Liver (tissue), 9 donors: ENCODE results near the gene CACNA1I. TPM values are rescaled to one million over a fixed set of nuclear protein-coding genes. Genes with fewer than 3 reads are reported as not detected.

Experiments
- DNase-seq: peaks from one replicate; pipeline ENCODE4 v3.0.0-alpha.2; 2017; ENCODE audit warnings: low spot score
- H3K27ac ChIP-seq, 2 donors: one replicate each; pipeline ENCODE4 v1.7.0; 2013; ENCODE audit warnings: inconsistent platforms in 2 of 2, low read length in 2 of 2, control low read depth in 1 of 2, low read depth in 1 of 2, mild to moderate bottlenecking in 1 of 2
- H3K27me3 ChIP-seq, 4 donors: one replicate each; pipeline versions ENCODE4 v1.6.1 to v1.7.0; 2013; ENCODE audit warnings: low read length in 3 of 4, inconsistent platforms in 1 of 4, mild to moderate bottlenecking in 1 of 4, moderate library complexity in 1 of 4; ENCODE audit not compliant: control insufficient read depth in 4 of 4, insufficient read depth in 4 of 4
- H3K36me3 ChIP-seq, 4 donors: one replicate each; pipeline versions ENCODE4 v1.6.1 to v1.7.0; 2013; ENCODE audit warnings: low read length in 3 of 4, mild to moderate bottlenecking in 3 of 4, low read depth in 1 of 4, moderate library complexity in 1 of 4; ENCODE audit not compliant: control insufficient read depth in 4 of 4, insufficient read depth in 3 of 4
- H3K4me1 ChIP-seq, 4 donors: one replicate each; pipeline versions ENCODE4 v1.6.1 to v1.7.0; 2013; ENCODE audit warnings: low read length in 3 of 4, mild to moderate bottlenecking in 3 of 4, moderate library complexity in 1 of 4; ENCODE audit not compliant: control insufficient read depth in 4 of 4, insufficient read depth in 4 of 4
- H3K4me3 ChIP-seq, 3 donors: one replicate each; pipeline versions ENCODE4 v1.6.1 to v1.7.0; 2013; ENCODE audit warnings: low read length in 3 of 3, control low read depth in 1 of 3, low read depth in 1 of 3, mild to moderate bottlenecking in 1 of 3
- H3K9ac ChIP-seq, 2 donors: one replicate each; pipeline ENCODE4 v1.7.0; 2013; ENCODE audit warnings: low read length in 2 of 2, mild to moderate bottlenecking in 2 of 2, moderate library complexity in 2 of 2, control low read depth in 1 of 2, low read depth in 1 of 2
- H3K9me3 ChIP-seq, 4 donors: one replicate each; pipeline versions ENCODE4 v1.6.1 to v1.7.0; 2013; ENCODE audit warnings: low read length in 3 of 4; ENCODE audit not compliant: control insufficient read depth in 4 of 4
- EGR1 ChIP-seq, 2 donors: IDR thresholded peaks; 2 replicates each; pipeline ENCODE4 v1.6.1; 2016 to 2018; ENCODE audit warnings: antibody characterized with exemption in 2 of 2, low read depth in 2 of 2
- FOXA1 ChIP-seq: IDR thresholded peaks from 2 replicates; pipeline ENCODE4 v1.6.1; 2016; ENCODE audit warnings: antibody characterized with exemption
- FOXA2 ChIP-seq: IDR thresholded peaks from 2 replicates; pipeline ENCODE4 v1.6.1; 2016; ENCODE audit warnings: antibody characterized with exemption
- GABPA ChIP-seq, 2 donors: IDR thresholded peaks in 1 of 2; conservative IDR thresholded peaks in 1 of 2; 2 replicates each; pipeline ENCODE4 v1.6.1; 2016; ENCODE audit warnings: antibody characterized with exemption in 2 of 2, mild to moderate bottlenecking in 1 of 2, moderate library complexity in 1 of 2
- HNF4A ChIP-seq, 2 donors: conservative IDR thresholded peaks; 2 replicates each; pipeline ENCODE4 v1.6.1; 2016; ENCODE audit warnings: antibody characterized with exemption in 2 of 2, mild to moderate bottlenecking in 2 of 2
- HNF4G ChIP-seq: IDR thresholded peaks from 2 replicates; pipeline ENCODE4 v1.6.1; 2016; ENCODE audit warnings: antibody characterized with exemption
- JUND ChIP-seq, 2 donors: IDR thresholded peaks; 2 replicates each; pipeline ENCODE4 v1.6.1; 2016; ENCODE audit warnings: antibody characterized with exemption in 2 of 2
- NR2F2 ChIP-seq: IDR thresholded peaks from 2 replicates; pipeline ENCODE4 v1.6.1; 2016; ENCODE audit warnings: antibody characterized with exemption
- RAD21 ChIP-seq, 2 donors: IDR thresholded peaks; 2 replicates each; pipeline ENCODE4 v1.6.1; 2016; ENCODE audit warnings: antibody characterized with exemption in 2 of 2, mild to moderate bottlenecking in 2 of 2
- REST ChIP-seq: IDR thresholded peaks from 2 replicates; pipeline ENCODE4 v1.6.1; 2016; ENCODE audit warnings: antibody characterized with exemption, mild to moderate bottlenecking
- RXRA ChIP-seq, 2 donors: IDR thresholded peaks; 2 replicates each; pipeline ENCODE4 v1.6.1; 2017 to 2018; ENCODE audit warnings: antibody characterized with exemption in 2 of 2, mild to moderate bottlenecking in 1 of 2
- SP1 ChIP-seq: IDR thresholded peaks from 2 replicates; pipeline ENCODE4 v1.6.1; 2018; ENCODE audit warnings: antibody characterized with exemption, mild to moderate bottlenecking
- TAF1 ChIP-seq: conservative IDR thresholded peaks from 2 replicates; pipeline ENCODE4 v1.6.1; 2016; ENCODE audit warnings: antibody characterized with exemption, mild to moderate bottlenecking
- YY1 ChIP-seq: IDR thresholded peaks from 2 replicates; pipeline ENCODE4 v1.6.1; 2016; ENCODE audit warnings: antibody characterized with exemption, mild to moderate bottlenecking
- WGBS: extraction: QIAGEN DNeasy Blood & Tissue Kit; methylation state at CpG from one replicate; pipeline ENCODE4 v1.1.7; 2013; 5-methylcytosine and 5-hydroxymethylcytosine counted together
- polyA plus RNA-seq, 2 donors: library from polyadenylated mRNA; stranded (reverse) in 1 of 2; unstranded in 1 of 2; fragments of 200-250 nt in 1 of 2; fragments of >200 nt in 1 of 2; fragmentation: Nextera tagmentation in 1 of 2; extraction: Ambion mirVana in 1 of 2; gene quantifications; one replicate each; pipeline versions ENCODE4 v1.2.1 to v1.2.3, GENCODE V29; 2013 to 2015
- total RNA-seq, 2 donors: library from RNA; depleted of rRNA; stranded (reverse); fragments of >200 nt; gene quantifications; one replicate each; pipeline ENCODE4 v1.2.3, GENCODE V29; 2014
- TF ChIP-seq, protein P1 (sequence below): IDR thresholded peaks from 2 replicates; pipeline ENCODE4 v1.6.1; 2016; ENCODE audit warnings: antibody characterized with exemption
- TF ChIP-seq, protein P2 (sequence below): IDR thresholded peaks from 2 replicates; pipeline ENCODE4 v1.6.1; 2016; ENCODE audit warnings: antibody characterized with exemption
- TF ChIP-seq, protein P3 (sequence below): IDR thresholded peaks from 2 replicates; pipeline ENCODE4 v1.6.1; 2016; ENCODE audit warnings: antibody characterized with exemption
- TF ChIP-seq, protein P4 (sequence below): fragments of 150-350 bp; IDR thresholded peaks from 2 replicates; pipeline ENCODE4 v1.5.1; 2017; ENCODE audit warnings: improper control_type of control experiment, low read depth, low read length; ENCODE audit not compliant: missing input control
- donor health status: healthy.
- donor health status: healthy.
- donor health status: healthy.
- donor health status: healthy.
- donor health status: healthy.

Gene CACNA1I
- total and polyA plus RNA-seq, 4 donors = under 0.01 to 0.14 (median 0.01) TPM; not detected in 1

DNA sequence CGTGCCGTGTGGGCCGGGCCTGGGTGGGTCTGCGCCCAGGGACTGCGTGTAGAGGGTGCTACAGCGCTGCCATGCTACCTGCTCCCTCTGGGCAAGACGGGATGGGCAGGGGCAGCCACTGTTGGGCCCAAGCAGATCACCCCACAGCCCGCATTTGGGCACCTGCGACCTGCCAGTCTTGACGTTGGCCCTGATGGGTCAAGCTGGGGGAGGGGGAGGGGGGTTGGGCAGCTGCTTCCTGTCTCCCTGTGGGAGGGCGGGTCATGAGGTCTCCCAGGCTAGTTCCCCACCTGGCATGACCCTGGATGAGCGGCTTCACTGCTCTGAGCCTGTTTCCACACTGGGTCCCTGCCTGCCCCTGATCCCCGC, 35.2 kb upstream of the CACNA1I start:
- 40% methylated on average over 13 of the region's 13 CpGs for WGBS
- Histone ChIP-seq H3K36me3 (no peaks in the 10 kb centered on the region), H3K9ac (no peak overlapping the region), H3K27me3 (no peaks in the 10 kb centered on the region), H3K4me1 (peaks cover 9 to 26% (median 20%) of the 10 kb centered on the region in 4 donors), H3K9me3 (no peaks in the 10 kb centered on the region), H3K27ac (no peak overlapping the region), H3K4me3 (no peak overlapping the region)
- no peak for DNase-seq
- TF ChIP-seq HNF4A (conservative IDR thresholded peaks at IDR 0.05) = no peak
- TF ChIP-seq, protein P1, sequence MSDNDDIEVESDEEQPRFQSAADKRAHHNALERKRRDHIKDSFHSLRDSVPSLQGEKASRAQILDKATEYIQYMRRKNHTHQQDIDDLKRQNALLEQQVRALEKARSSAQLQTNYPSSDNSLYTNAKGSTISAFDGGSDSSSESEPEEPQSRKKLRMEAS = no peak
- no peak for TF ChIP-seq NR2F2
- no peak for TF ChIP-seq FOXA1
- no peak for TF ChIP-seq SP1
- TF ChIP-seq, protein P2, sequence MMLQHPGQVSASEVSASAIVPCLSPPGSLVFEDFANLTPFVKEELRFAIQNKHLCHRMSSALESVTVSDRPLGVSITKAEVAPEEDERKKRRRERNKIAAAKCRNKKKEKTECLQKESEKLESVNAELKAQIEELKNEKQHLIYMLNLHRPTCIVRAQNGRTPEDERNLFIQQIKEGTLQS = no peak
- TF ChIP-seq TAF1 = no peak

- no peak for DNase-seq
- H3K27ac ChIP-seq = no peak overlapping the region
- 87% methylated on average over 15 of the region's 15 CpGs for WGBS
Observed at GRCh38 chr22:39535831-39536449, 34.6 kb upstream of the CACNA1I start.

More at GRCh38 chr22:39535831-39536449, 34.6 kb upstream of the CACNA1I start:
- no peak for TF ChIP-seq NR2F2
- TF ChIP-seq, protein P3, sequence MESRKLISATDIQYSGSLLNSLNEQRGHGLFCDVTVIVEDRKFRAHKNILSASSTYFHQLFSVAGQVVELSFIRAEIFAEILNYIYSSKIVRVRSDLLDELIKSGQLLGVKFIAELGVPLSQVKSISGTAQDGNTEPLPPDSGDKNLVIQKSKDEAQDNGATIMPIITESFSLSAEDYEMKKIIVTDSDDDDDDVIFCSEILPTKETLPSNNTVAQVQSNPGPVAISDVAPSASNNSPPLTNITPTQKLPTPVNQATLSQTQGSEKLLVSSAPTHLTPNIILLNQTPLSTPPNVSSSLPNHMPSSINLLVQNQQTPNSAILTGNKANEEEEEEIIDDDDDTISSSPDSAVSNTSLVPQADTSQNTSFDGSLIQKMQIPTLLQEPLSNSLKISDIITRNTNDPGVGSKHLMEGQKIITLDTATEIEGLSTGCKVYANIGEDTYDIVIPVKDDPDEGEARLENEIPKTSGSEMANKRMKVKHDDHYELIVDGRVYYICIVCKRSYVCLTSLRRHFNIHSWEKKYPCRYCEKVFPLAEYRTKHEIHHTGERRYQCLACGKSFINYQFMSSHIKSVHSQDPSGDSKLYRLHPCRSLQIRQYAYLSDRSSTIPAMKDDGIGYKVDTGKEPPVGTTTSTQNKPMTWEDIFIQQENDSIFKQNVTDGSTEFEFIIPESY = no peak
- TF ChIP-seq HNF4G = no peak
- TF ChIP-seq EGR1 (IDR thresholded peaks at IDR 0.05; ENCODE audit: low read depth in 2 of 2) = no peak
- TF ChIP-seq FOXA1 = no peak
- no peak for TF ChIP-seq SP1
- no peak for TF ChIP-seq TAF1
- TF ChIP-seq JUND (IDR thresholded peaks at IDR 0.05) = no peak
- TF ChIP-seq, protein P1 = no peak
- TF ChIP-seq RAD21 (IDR thresholded peaks at IDR 0.05) = no peak
- TF ChIP-seq, protein P2 = no peak
- no peak for TF ChIP-seq REST
- TF ChIP-seq HNF4A (conservative IDR thresholded peaks at IDR 0.05) = no peak
- TF ChIP-seq RXRA (IDR thresholded peaks at IDR 0.05) = no peak
- TF ChIP-seq, protein P4, sequence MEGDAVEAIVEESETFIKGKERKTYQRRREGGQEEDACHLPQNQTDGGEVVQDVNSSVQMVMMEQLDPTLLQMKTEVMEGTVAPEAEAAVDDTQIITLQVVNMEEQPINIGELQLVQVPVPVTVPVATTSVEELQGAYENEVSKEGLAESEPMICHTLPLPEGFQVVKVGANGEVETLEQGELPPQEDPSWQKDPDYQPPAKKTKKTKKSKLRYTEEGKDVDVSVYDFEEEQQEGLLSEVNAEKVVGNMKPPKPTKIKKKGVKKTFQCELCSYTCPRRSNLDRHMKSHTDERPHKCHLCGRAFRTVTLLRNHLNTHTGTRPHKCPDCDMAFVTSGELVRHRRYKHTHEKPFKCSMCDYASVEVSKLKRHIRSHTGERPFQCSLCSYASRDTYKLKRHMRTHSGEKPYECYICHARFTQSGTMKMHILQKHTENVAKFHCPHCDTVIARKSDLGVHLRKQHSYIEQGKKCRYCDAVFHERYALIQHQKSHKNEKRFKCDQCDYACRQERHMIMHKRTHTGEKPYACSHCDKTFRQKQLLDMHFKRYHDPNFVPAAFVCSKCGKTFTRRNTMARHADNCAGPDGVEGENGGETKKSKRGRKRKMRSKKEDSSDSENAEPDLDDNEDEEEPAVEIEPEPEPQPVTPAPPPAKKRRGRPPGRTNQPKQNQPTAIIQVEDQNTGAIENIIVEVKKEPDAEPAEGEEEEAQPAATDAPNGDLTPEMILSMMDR = no peak
- TF ChIP-seq GABPA (IDR thresholded peaks at IDR 0.05 in 1 of 2, conservative IDR thresholded peaks at IDR 0.05 in 1 of 2) = no peak
- TF ChIP-seq FOXA2 = no peak
- TF ChIP-seq YY1 = no peak
- no peaks in the 10 kb centered on the region for H3K36me3 ChIP-seq
- H3K4me1 ChIP-seq = peaks cover 9 to 20% (median 14%) of the 10 kb centered on the region in 4 donors
- no peaks in the 10 kb centered on the region for H3K9me3 ChIP-seq
- no peaks in the 10 kb centered on the region for H3K27me3 ChIP-seq
- H3K9ac ChIP-seq = no peak overlapping the region
- no peak overlapping the region for H3K4me3 ChIP-seq
